Testis (tissue), 3 donors: ENCODE data around the gene PADI6. TPM values are rescaled to one million over a fixed set of nuclear protein-coding genes. Genes with fewer than 3 reads are reported as not detected.

Source experiments
- DNase-seq: peaks from one replicate; pipeline ENCODE4 v3.0.0-alpha.2; 2019
- H3K27ac ChIP-seq, 2 donors: fragments of 200-600 bp; sonication (generic); one replicate each; pipeline ENCODE4 v1.5.1; 2019
- H3K27me3 ChIP-seq: fragments of 200-600 bp; sonication (generic); one replicate; pipeline ENCODE4 v1.5.1; 2019
- H3K36me3 ChIP-seq: fragments of 200-600 bp; sonication (generic); one replicate; pipeline ENCODE4 v1.5.1; 2017; ENCODE audit warnings: low read depth; ENCODE audit errors: missing control alignments
- H3K4me1 ChIP-seq: fragments of 200-600 bp; sonication (generic); one replicate; pipeline ENCODE4 v1.5.1; 2019
- H3K4me3 ChIP-seq, 2 donors: fragments of 200-600 bp; sonication (generic); one replicate each; pipeline ENCODE4 v1.5.1; 2017 to 2019
- H3K9me3 ChIP-seq: fragments of 200-600 bp; sonication (generic); one replicate; pipeline ENCODE4 v1.5.1; 2017
- POLR2A ChIP-seq: fragments of 450-650 bp; IDR thresholded peaks from one replicate; pipeline ENCODE4 v1.6.1; 2017; ENCODE audit warnings: antibody characterized with exemption, mild to moderate bottlenecking, moderate library complexity
- WGBS, 2 donors: methylation state at CpG; one replicate each; pipeline ENCODE4 v1.1.5; 2018; 5-methylcytosine and 5-hydroxymethylcytosine counted together
- intact Hi-C: fragments of 100-400 bp; cut with DNase I; formaldehyde crosslinking; loops from one replicate; pipeline ENCODE4 v1.15.1; 2023; ENCODE audit warnings: low total_unique reads
- polyA plus RNA-seq: library from polyadenylated mRNA; stranded (reverse); fragments of 350-450 nt; fragmentation: Illumina TruSeq; extraction: RNeasy Lipid Tissue Mini Kit (QIAGEN cat#74804); gene quantifications from one replicate; pipeline ENCODE4 v1.2.3, GENCODE V29; 2014; ENCODE audit warnings: low read depth, low replicate concordance; ENCODE audit not compliant: insufficient read depth
- total RNA-seq, 2 donors: library from RNA; depleted of rRNA; stranded (reverse); fragments of >200 nt; gene quantifications; one replicate each; pipeline ENCODE4 v1.2.3, GENCODE V29; 2016
- TF ChIP-seq, protein P1 (sequence below), 3 experiments: fragments of 450-650 bp in 2 of 3; fragments of 200-600 bp in 1 of 3; sonication (generic) in 1 of 3; IDR thresholded peaks; one replicate each; pipeline ENCODE4 v1.5.1; 2016 to 2019; ENCODE audit warnings: antibody characterized with exemption in 3 of 3, mild to moderate bottlenecking in 2 of 3, moderate library complexity in 1 of 3

PADI6 gene
- total and polyA plus RNA-seq, 3 donors from 2014 or later = 0.25 TPM; not detected in 2

GRCh38 chr1:17440827-17441168, 68.8 kb downstream of the PADI6 start:
- intact Hi-C loops = no loop called here
- no peak for TF ChIP-seq POLR2A
- no peak overlapping the region for H3K27ac ChIP-seq

DNA sequence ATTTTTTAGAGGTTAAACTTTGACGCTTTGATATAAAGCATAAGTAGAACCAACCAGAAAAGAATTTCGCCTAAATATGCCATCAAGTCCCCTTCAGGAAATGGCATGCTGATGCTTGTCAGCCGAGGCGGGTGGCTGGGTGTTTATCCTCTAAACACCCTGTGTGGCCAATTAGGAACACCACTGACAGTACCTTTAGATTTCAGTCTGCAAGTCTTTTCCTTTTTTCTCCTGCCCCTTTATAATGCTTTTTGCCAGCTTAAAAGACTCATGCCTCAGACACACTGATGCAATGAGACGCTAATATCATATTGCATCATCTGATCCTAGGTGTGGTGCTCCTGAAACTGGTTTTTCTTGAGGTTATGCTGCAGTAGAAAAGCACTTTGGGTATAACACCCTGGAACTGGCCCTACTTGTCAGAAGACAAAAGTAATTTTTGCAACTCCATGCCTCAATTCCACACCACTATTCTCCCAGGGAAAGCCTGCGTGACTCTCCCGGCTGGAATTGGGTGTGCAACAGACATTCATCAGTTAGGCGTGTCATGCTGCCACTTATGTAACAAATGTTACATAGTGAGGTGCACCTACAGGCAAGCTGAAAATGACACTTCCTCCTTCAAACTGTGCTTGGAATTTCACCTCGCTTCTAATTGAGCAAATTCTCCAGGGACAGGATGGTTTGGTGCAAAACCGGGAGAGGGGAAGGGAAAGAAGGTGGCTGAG, 69.4 kb downstream of the PADI6 start:
- no peak overlapping the region for H3K4me3 ChIP-seq
- H3K27me3 ChIP-seq = no peaks in the 10 kb centered on the region
- H3K27ac ChIP-seq = no peak overlapping the region
- DNase-seq = no peak
- 59 to 61% methylated on average over 10 of the region's 10 CpGs for WGBS, 2 donors
- H3K36me3 ChIP-seq = no peaks in the 10 kb centered on the region
- intact Hi-C loops = no loop called here
- H3K9me3 ChIP-seq = no peaks in the 10 kb centered on the region
- peaks cover 14% of the 10 kb centered on the region for H3K4me1 ChIP-seq
- no peak for TF ChIP-seq POLR2A

More at GRCh38 chr1:17440827-17441168, 68.8 kb downstream of the PADI6 start:
- no peak for DNase-seq
- 48 to 60% methylated on average over 6 of the region's 6 CpGs for WGBS, 2 donors
- H3K9me3 ChIP-seq = no peaks in the 10 kb centered on the region
- H3K4me1 ChIP-seq = peaks cover 14% of the 10 kb centered on the region
- H3K4me3 ChIP-seq = peak overlapping the region in 1 of 2 donors; percentile 32
- H3K27me3 ChIP-seq = no peaks in the 10 kb centered on the region
- H3K36me3 ChIP-seq = no peaks in the 10 kb centered on the region

DNA sequence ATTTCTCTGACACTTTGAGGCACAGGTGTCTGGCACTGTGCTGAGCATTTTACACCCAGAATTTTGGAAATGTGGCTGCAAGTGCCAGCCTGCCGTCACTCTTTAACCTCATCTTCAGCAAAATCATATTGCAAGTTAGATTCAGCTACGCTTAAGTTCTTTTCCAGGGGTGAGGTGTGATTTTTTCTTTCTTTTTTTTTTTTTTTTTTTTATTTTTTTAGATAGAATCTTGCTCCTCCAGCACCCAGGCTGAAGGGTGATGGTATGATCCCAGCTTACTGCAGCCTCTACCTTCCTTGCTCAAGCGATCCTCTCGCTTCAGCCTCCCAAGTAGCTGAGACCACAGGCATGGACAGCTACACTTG, 70.0 kb downstream of the PADI6 start:
- TF ChIP-seq, protein P1, sequence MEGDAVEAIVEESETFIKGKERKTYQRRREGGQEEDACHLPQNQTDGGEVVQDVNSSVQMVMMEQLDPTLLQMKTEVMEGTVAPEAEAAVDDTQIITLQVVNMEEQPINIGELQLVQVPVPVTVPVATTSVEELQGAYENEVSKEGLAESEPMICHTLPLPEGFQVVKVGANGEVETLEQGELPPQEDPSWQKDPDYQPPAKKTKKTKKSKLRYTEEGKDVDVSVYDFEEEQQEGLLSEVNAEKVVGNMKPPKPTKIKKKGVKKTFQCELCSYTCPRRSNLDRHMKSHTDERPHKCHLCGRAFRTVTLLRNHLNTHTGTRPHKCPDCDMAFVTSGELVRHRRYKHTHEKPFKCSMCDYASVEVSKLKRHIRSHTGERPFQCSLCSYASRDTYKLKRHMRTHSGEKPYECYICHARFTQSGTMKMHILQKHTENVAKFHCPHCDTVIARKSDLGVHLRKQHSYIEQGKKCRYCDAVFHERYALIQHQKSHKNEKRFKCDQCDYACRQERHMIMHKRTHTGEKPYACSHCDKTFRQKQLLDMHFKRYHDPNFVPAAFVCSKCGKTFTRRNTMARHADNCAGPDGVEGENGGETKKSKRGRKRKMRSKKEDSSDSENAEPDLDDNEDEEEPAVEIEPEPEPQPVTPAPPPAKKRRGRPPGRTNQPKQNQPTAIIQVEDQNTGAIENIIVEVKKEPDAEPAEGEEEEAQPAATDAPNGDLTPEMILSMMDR (IDR thresholded peaks at IDR 0.05) = no peak
- H3K27me3 ChIP-seq = no peaks in the 10 kb centered on the region
- H3K4me1 ChIP-seq = peaks cover 11% of the 10 kb centered on the region
- intact Hi-C loops = no loop called here
- no peak for DNase-seq
- no peak overlapping the region for H3K4me3 ChIP-seq
- WGBS, 2 donors = 81 to 89% methylated on average over 4 of the region's 4 CpGs
- H3K27ac ChIP-seq = no peak overlapping the region
- H3K36me3 ChIP-seq = no peaks in the 10 kb centered on the region
- H3K9me3 ChIP-seq = no peaks in the 10 kb centered on the region

DNA sequence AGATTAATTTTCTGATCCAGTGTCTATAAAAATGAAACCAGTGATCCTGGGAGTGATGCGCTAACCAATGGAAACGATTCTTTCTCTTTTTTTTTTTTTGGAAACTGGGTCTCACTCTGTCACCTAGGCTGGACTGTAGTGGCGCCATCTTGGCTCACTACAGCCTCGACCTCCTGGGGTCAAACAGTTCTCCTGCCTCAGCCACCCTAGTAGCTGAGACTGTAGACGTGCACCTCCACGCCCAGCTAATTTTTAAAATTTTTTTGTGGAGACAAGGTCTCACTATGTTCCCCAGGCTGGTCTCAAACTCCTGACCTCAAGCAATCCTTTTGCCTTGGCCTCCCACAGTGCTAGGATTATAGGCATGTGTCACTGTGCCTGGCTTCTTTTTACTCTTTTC, 70.8 kb downstream of the PADI6 start:
- Histone ChIP-seq H3K4me1 (peaks cover 8% of the 10 kb centered on the region), H3K27ac (no peak overlapping the region), H3K9me3 (no peaks in the 10 kb centered on the region), H3K36me3 (no peaks in the 10 kb centered on the region), H3K27me3 (no peaks in the 10 kb centered on the region), H3K4me3 (no peak overlapping the region)
- 82 to 85% methylated on average over 6 of the region's 6 CpGs for WGBS, 2 donors
- no peak for TF ChIP-seq POLR2A
- intact Hi-C loops = no loop called here
- DNase-seq = no peak

- Histone ChIP-seq H3K36me3 (no peaks in the 10 kb centered on the region), H3K27ac (no peak overlapping the region), H3K4me1 (no peaks in the 10 kb centered on the region), H3K9me3 (no peaks in the 10 kb centered on the region), H3K4me3 (no peak overlapping the region), H3K27me3 (no peaks in the 10 kb centered on the region)
- intact Hi-C loops = no loop called here
- no peak for TF ChIP-seq POLR2A
- TF ChIP-seq, protein P1 (IDR thresholded peaks at IDR 0.05) = no peak
- WGBS, 2 donors = 87 to 95% methylated on average over 12 of the region's 12 CpGs
- no peak for DNase-seq
Observed at GRCh38 chr1:17447501-17447992, 75.6 kb downstream of the PADI6 start.

Other genes starting within 250 kb of the PADI6 start
- under 1 TPM in 1 of 2 donors, not detected in 1; 0.31 TPM for gene PADI1, start 167.1 kb upstream of the PADI6 start, total RNA-seq
- 1.6 TPM for gene PADI1, start 167.1 kb upstream of the PADI6 start, polyA plus RNA-seq
- 1 to 10 TPM in 1 of 2 donors, under 1 TPM in 1; 0.63 to 1.2 TPM for gene PADI3, start 123.1 kb upstream of the PADI6 start, total RNA-seq
- gene PADI3, start 123.1 kb upstream of the PADI6 start, polyA plus RNA-seq = 0.80 TPM
- under 1 TPM in 1 of 2 donors, not detected in 1; 0.16 TPM for gene PADI4, start 64.0 kb upstream of the PADI6 start, total RNA-seq
- 0.32 TPM for gene PADI4, start 64.0 kb upstream of the PADI6 start, polyA plus RNA-seq
- gene RCC2, start 67.5 kb downstream of the PADI6 start, total RNA-seq = 10 to 100 TPM; 55.0 to 60.2 TPM
- gene RCC2, start 67.5 kb downstream of the PADI6 start, polyA plus RNA-seq = 42.2 TPM
- 10 to 100 TPM; 18.4 to 20.3 TPM for gene ARHGEF10L, start 167.5 kb downstream of the PADI6 start, total RNA-seq
- gene ARHGEF10L, start 167.5 kb downstream of the PADI6 start, polyA plus RNA-seq = 13.5 TPM